ENCODE data around the gene ITGBL1.

The ITGBL1 gene

DNA sequence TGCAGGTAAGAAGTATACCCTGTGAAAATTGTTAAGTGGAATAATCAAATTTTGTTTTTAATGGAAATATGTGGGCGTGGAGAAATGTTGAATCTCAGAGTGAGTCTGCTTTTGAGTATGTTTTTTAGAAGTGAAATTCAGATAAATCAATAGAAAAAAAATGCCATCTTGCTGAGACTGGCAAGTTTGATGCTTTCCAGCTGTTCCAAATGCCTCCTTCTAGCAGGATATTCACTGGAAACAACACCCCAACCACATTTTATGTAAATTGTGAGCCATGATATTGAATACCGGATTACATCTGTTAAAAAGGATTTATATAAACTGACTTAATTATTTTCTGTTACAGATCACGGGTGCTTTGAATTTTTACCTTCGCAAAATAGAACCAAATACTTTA is 115.4 kb downstream of the ITGBL1 start:
- Histone ChIP-seq H3K4me3 (ENCODE audit: insufficient read depth, low read length, poor library complexity, severe bottlenecking) (no peak overlapping the region), H3K27me3 (ENCODE audit: low read length) (no peaks in the 10 kb centered on the region), H3F3A (ENCODE audit: insufficient read depth) (no peaks in the 10 kb centered on the region), H3K9me3 (ENCODE audit: insufficient read depth, low read length) (no peaks in the 10 kb centered on the region), H3K9me2 (replicated peaks; ENCODE audit: insufficient read depth, low read length) (no peaks in the 10 kb centered on the region), H2AFZ (ENCODE audit: low read depth, low read length, severe bottlenecking) (no peak overlapping the region), H3K36me3 (ENCODE audit: low read length) (no peaks in the 10 kb centered on the region), H4K20me1 (ENCODE audit: low read depth, low read length) (peaks cover 4% of the 10 kb centered on the region; the same call in 1 of the 2 replicates), H3K4me2 (ENCODE audit: low read depth, low read length, poor library complexity, severe bottlenecking) (no peak overlapping the region), H3K27ac (ENCODE audit: low read depth, low read length) (no peak overlapping the region), H3K79me2 (ENCODE audit: insufficient read depth, low read length) (no peaks in the 10 kb centered on the region), H3K9ac (ENCODE audit: low read length) (no peak overlapping the region)
- TF ChIP-seq EZH2phosphoT487 (conservative IDR thresholded peaks at IDR 0.05; ENCODE audit: low read length): no peak
- TF ChIP-seq, protein P1, sequence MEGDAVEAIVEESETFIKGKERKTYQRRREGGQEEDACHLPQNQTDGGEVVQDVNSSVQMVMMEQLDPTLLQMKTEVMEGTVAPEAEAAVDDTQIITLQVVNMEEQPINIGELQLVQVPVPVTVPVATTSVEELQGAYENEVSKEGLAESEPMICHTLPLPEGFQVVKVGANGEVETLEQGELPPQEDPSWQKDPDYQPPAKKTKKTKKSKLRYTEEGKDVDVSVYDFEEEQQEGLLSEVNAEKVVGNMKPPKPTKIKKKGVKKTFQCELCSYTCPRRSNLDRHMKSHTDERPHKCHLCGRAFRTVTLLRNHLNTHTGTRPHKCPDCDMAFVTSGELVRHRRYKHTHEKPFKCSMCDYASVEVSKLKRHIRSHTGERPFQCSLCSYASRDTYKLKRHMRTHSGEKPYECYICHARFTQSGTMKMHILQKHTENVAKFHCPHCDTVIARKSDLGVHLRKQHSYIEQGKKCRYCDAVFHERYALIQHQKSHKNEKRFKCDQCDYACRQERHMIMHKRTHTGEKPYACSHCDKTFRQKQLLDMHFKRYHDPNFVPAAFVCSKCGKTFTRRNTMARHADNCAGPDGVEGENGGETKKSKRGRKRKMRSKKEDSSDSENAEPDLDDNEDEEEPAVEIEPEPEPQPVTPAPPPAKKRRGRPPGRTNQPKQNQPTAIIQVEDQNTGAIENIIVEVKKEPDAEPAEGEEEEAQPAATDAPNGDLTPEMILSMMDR (IDR thresholded peaks at IDR 0.05; ENCODE audit: insufficient read depth, low read length, poor library complexity, severe bottlenecking): no peak

DNA sequence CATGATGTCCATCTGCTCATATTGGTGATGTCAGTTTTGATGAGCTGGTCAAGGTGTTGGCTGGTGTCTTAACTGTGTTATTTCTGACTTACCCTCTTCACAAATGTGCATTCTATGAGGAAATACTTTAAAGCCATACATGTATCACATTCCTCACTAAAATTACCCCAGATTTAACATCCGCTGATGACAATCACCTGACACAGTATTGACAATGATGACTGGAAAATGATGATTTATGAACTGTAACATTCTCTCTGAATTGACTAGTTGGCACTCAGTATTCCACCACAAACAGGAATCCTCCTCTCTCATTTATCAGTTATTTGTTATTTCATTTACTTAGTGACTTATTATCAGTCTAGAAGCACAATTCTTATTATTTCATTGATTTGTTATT is 117.3 kb downstream of the ITGBL1 start:
- Histone ChIP-seq H3F3A (ENCODE audit: insufficient read depth) (no peaks in the 10 kb centered on the region), H3K9me2 (replicated peaks; ENCODE audit: insufficient read depth, low read length) (no peaks in the 10 kb centered on the region), H4K20me1 (ENCODE audit: low read depth, low read length) (no peaks in the 10 kb centered on the region), H3K4me3 (ENCODE audit: insufficient read depth, low read length, poor library complexity, severe bottlenecking) (no peak overlapping the region), H3K79me2 (ENCODE audit: insufficient read depth, low read length) (no peaks in the 10 kb centered on the region), H3K36me3 (ENCODE audit: low read length) (no peaks in the 10 kb centered on the region), H3K27ac (ENCODE audit: low read depth, low read length) (no peak overlapping the region), H3K4me2 (ENCODE audit: low read depth, low read length, poor library complexity, severe bottlenecking) (no peak overlapping the region), H3K9ac (ENCODE audit: low read length) (no peak overlapping the region), H3K27me3 (ENCODE audit: low read length) (no peaks in the 10 kb centered on the region), H2AFZ (ENCODE audit: low read depth, low read length, severe bottlenecking) (no peak overlapping the region), H3K9me3 (ENCODE audit: insufficient read depth, low read length) (no peaks in the 10 kb centered on the region)
- TF ChIP-seq EZH2phosphoT487 (conservative IDR thresholded peaks at IDR 0.05; ENCODE audit: low read length): no peak
- TF ChIP-seq, protein P1 (IDR thresholded peaks at IDR 0.05; ENCODE audit: insufficient read depth, low read length, poor library complexity, severe bottlenecking): no peak

DNA sequence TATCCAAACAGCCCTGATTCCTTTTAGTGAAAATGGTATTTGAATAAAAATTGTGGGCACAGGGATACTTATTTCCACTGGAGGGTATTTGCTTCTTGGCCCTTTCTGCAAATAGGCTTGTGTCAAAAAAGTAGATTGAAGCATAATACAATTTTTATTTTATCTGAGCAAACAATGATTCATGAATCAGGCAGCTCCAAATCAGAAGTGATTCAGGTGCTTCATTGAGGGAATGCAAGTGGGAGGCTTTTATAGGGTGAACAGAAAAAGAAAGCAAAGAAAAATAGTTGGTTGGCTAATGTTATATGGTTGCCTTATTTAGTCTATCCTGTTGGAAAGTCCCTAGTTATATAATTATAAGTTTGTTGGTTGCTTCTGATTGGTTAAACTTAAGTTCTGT is 117.9 kb downstream of the ITGBL1 start:
- Histone ChIP-seq H3F3A (ENCODE audit: insufficient read depth) (no peaks in the 10 kb centered on the region), H3K79me2 (ENCODE audit: insufficient read depth, low read length) (no peaks in the 10 kb centered on the region), H3K9me3 (ENCODE audit: insufficient read depth, low read length) (no peaks in the 10 kb centered on the region), H3K9ac (ENCODE audit: low read length) (no peak overlapping the region), H3K4me3 (ENCODE audit: insufficient read depth, low read length, poor library complexity, severe bottlenecking) (no peak overlapping the region), H3K4me2 (ENCODE audit: low read depth, low read length, poor library complexity, severe bottlenecking) (no peak overlapping the region), H4K20me1 (ENCODE audit: low read depth, low read length) (no peaks in the 10 kb centered on the region), H3K27me3 (ENCODE audit: low read length) (no peaks in the 10 kb centered on the region), H3K27ac (ENCODE audit: low read depth, low read length) (no peak overlapping the region), H3K9me2 (replicated peaks; ENCODE audit: insufficient read depth, low read length) (no peaks in the 10 kb centered on the region), H2AFZ (ENCODE audit: low read depth, low read length, severe bottlenecking) (no peak overlapping the region), H3K36me3 (ENCODE audit: low read length) (no peaks in the 10 kb centered on the region)
- TF ChIP-seq EZH2phosphoT487 (conservative IDR thresholded peaks at IDR 0.05; ENCODE audit: low read length): no peak

DNA sequence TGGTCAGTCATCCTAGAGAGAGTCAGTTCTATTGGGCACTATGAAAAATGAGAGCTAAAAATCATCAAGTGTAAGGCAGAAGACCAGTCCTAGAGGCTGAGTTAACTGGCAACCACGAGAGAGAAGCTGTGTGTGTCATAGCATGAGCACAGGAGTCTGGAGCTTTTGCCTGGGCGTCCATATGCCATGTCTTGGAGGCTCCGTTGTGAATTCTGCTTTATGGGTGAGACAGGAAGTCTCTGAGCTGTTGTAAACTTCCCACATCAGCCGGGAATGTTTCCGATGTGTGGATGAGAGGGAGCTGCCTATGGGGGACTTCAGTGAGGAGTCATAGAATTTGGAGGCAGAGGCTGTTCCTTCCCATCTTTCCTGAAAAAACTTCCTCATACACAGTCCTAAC is 120.0 kb downstream of the ITGBL1 start:
- Histone ChIP-seq H3K4me3 (ENCODE audit: insufficient read depth, low read length, poor library complexity, severe bottlenecking) (no peak overlapping the region), H4K20me1 (ENCODE audit: low read depth, low read length) (no peaks in the 10 kb centered on the region), H3K4me2 (ENCODE audit: low read depth, low read length, poor library complexity, severe bottlenecking) (no peak overlapping the region), H2AFZ (ENCODE audit: low read depth, low read length, severe bottlenecking) (no peak overlapping the region), H3F3A (ENCODE audit: insufficient read depth) (no peaks in the 10 kb centered on the region), H3K9ac (ENCODE audit: low read length) (no peak overlapping the region), H3K27me3 (ENCODE audit: low read length) (no peaks in the 10 kb centered on the region), H3K36me3 (ENCODE audit: low read length) (no peaks in the 10 kb centered on the region), H3K27ac (ENCODE audit: low read depth, low read length) (no peak overlapping the region), H3K9me3 (ENCODE audit: insufficient read depth, low read length) (no peaks in the 10 kb centered on the region), H3K79me2 (ENCODE audit: insufficient read depth, low read length) (no peaks in the 10 kb centered on the region), H3K9me2 (replicated peaks; ENCODE audit: insufficient read depth, low read length) (no peaks in the 10 kb centered on the region)
- TF ChIP-seq, protein P1 (IDR thresholded peaks at IDR 0.05; ENCODE audit: insufficient read depth, low read length, poor library complexity, severe bottlenecking): no peak
- TF ChIP-seq EZH2phosphoT487 (conservative IDR thresholded peaks at IDR 0.05; ENCODE audit: low read length): no peak
